HS-27A (cell line): Measurements from ENCODE around the gene UBE2E1.
"Not testable (repeated sequence)": the region's sequence is repeated elsewhere in the genome, so short reads cannot be mapped to it uniquely, and the experiment has no call there.

Source experiments
- DNase-seq: peaks from one replicate; pipeline ENCODE4 v3.0.0-alpha.2; 2012; ENCODE audit warnings: low read depth, missing footprints

UBE2E1 gene

DNA sequence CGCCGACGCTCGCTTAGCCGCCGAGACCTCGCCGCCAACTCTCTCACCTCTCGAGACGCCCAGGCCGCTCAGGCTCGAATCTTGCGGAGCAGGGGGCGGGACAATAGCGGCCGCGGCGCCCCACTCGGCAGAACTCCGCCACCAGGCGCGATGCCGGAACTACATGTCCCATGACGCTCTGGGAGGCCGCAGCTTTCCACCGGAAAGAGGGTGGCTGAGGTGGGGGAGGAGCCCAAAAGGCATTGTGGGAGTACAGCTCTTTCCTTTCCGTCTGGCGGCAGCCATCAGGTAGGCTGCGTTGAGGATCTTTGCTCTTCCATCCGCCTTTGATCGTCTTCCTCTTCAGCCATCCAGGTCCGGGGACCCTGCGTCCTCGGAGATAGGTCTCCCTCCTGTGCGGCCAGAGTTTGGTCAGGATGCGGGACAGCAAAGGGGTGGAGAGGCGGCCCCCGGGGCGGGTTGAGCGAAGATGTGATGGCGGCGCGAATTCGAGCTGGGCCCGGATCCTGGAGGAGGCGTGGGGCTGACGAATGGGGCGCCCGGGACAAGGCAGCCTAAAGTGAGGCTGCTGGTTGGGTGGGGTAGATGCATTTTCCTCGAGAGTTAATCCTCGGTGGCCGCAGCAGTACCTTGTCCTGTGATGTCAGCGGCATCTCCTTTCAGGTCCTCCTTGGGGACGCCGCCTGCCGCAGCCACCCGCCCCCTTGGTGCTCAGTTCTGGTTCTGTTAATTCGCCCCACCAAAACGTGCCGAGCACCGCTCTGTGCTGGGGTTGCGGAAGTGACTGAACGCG is 111.3 kb downstream of the UBE2E1 start, which contains the start of the genes NKIRAS1 and RPL15:
NKIRAS1 (minus strand) TSS at position 105 of the 793 bp plus-strand sequence. CDS start 6,086 bp downstream, outside the sequence.
RPL15 (plus strand) TSS at position 247 of the 793 bp plus-strand sequence. CDS start 728 bp downstream, outside the sequence.
- DNase-seq = peak; percentile 95

DNA sequence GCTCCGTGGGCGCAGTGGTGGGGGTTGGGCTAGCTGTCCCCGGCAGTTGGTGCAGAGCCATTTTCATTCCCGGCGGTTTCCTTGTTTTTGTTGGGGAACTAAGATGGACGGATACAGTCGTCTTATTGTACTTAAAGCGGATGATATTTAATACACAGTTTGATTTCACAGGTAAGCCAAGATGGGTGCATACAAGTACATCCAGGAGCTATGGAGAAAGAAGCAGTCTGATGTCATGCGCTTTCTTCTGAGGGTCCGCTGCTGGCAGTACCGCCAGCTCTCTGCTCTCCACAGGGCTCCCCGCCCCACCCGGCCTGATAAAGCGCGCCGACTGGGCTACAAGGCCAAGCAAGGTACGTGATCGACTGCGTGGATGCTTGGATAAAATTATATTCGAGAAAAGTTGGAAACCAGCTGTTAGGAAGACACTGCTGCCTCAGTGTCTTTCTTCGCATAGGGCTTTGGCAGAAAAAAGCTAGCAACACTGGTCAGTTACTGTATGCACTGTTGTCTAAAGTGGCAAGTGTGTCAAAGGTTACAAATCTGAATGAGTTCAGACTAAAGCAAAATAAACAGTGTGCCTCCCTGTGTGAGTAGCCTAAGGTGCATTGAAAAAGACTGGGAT is 112.0 kb downstream of the UBE2E1 start:
- DNase-seq = not testable (repeated sequence)

GRCh38 chr3:23918331-23918730 is 112.6 kb downstream of the UBE2E1 start:
- DNase-seq = not testable (repeated sequence)

DNA sequence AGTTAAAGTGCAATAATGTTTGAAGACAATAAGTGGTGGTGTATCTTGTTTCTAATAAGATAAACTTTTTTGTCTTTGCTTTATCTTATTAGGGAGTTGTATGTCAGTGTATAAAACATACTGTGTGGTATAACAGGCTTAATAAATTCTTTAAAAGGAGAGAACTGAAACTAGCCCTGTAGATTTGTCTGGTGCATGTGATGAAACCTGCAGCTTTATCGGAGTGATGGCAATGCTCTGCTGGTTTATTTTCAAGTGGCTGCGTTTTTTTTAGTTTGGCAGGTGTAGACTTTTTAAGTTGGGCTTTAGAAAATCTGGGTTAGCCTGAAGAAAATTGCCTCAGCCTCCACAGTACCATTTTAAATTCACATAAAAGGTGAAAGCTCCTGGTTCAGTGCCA is 113.9 kb downstream of the UBE2E1 start:
- DNase-seq = no peak

DNA sequence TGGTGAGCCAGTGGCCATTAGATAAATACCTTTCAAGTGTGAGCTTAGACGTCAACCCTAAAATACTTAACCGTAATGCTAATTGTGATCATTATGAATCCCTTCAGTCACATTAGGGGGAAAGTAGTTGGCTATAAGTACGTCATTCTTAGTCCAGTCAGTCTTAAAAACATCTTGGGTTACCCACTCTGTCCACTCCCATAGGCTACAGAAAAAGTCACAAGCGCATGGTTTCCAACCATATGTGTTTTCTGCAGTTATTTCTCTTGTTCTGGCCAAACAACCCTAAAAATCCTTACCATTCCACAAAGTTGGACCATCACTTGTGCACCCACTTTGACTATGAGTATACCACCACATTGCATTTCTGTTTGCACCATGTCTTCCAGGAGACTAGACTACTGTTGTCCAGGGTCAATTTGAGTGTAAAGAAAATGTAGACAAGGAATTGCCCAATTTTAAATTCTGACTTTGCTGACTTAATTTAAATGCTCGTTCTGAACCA is 114.4 kb downstream of the UBE2E1 start:
- no peak for DNase-seq

DNA sequence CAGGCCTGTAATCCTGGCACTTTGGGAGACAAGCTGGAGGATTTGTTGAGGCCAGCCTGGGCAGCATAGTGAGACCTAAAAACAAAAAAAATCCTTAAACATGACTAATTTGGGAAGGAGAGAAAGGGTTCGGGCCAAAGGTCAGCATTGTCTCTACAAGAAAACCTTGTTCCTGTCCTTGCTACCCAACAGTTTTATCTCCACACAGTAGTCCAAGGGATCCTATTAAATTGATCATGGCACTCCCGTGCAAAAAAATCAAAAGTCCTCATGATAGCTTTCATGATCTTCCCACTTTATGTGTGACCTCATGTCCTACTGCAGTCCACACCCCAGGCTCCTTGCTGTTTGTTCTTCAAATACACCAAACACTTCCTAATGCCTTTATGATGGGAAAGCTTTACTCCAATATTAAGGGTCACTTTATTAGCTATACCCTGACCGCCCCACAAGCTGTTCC is 115.3 kb downstream of the UBE2E1 start:
- DNase-seq = no peak

DNA sequence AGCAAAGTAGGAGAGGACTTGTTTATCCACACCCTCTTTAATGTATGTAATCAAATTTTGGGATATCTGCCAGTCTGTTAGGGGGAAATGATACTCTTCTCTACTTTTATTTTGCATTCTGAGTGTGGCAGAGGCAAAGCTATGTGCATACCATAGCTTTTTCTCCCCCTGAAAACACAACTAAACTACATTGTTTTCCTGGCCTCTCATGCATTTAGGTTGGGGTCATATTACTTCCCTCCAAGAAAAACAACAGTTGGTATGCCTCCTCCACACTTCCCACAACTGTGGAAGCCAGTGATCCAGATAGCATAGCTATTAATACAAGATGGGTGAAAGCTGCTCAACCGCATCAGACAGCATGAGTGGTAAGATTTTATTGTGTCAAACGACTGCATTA is 118.0 kb downstream of the UBE2E1 start:
- DNase-seq = no peak

DNA sequence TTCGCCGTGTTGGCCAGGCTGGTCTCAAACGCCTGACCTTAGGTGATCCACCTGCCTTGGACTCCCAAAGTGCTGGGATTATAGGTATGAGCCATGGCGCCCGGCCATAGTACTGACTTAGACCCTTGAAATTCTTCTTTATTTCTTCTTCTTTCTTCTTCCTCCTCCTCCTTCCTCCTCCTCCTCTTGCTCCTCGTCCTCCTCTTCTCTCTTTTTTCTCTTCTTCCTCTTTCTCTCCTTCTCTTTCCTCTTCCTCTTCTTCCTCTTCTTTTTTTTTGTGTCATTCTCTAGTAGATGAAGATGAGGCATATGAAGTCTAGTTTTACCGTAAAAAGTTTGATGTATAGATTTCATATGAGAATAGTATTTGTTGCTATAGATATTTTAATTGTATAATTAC is 120.5 kb downstream of the UBE2E1 start:
- DNase-seq = no peak

GRCh38 chr3:23926736-23927135 is 121.0 kb downstream of the UBE2E1 start:
- DNase-seq = no peak

- DNase-seq = no peak
Observed at GRCh38 chr3:23928524-23928923, 122.8 kb downstream of the UBE2E1 start.

DNA sequence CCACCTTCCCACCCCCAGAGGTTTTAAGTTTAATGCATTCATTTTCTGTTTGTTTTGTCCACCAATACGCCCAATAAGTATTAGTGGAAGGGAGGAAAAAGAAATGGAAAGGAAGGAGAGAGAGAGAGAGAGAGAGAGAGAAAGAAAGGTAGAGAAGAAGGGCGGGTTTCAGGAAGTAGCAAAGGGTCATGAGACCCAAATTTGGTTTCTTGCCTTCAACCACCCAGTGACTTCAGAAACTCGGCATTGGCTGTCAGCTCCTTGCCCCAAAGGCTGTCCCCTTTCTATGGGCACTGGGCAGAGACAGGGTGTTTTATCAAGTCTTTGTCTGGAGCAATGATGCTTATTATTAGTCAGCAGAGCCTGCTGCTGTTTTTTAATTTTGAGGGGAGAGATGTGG is 125.8 kb downstream of the UBE2E1 start:
- DNase-seq = no peak

GRCh38 chr3:23932571-23932970 is 126.8 kb downstream of the UBE2E1 start:
- no peak for DNase-seq

- DNase-seq = no peak
Observed at GRCh38 chr3:23934253-23934652, 128.5 kb downstream of the UBE2E1 start.

- DNase-seq = no peak
Observed at GRCh38 chr3:23937296-23937695, 131.5 kb downstream of the UBE2E1 start.

GRCh38 chr3:23938688-23939087 is 132.9 kb downstream of the UBE2E1 start:
- DNase-seq = no peak

GRCh38 chr3:23940775-23941174 is 135.0 kb downstream of the UBE2E1 start:
- no peak for DNase-seq
